GM19372 (cell line): Measurements from ENCODE around the gene ZFAND6.
"Not testable (repeated sequence)": the region's sequence is repeated elsewhere in the genome, so short reads cannot be mapped to it uniquely, and the experiment has no call there.

Experiments
- ATAC-seq: cut with Tn5 transposase; IDR thresholded peaks from one replicate; pipeline ENCODE4 v1.9.1; 2021; ENCODE audit warnings: mild to moderate bottlenecking, low read depth, moderate library complexity; ENCODE audit not compliant: unreplicated experiment

Gene ZFAND6

DNA sequence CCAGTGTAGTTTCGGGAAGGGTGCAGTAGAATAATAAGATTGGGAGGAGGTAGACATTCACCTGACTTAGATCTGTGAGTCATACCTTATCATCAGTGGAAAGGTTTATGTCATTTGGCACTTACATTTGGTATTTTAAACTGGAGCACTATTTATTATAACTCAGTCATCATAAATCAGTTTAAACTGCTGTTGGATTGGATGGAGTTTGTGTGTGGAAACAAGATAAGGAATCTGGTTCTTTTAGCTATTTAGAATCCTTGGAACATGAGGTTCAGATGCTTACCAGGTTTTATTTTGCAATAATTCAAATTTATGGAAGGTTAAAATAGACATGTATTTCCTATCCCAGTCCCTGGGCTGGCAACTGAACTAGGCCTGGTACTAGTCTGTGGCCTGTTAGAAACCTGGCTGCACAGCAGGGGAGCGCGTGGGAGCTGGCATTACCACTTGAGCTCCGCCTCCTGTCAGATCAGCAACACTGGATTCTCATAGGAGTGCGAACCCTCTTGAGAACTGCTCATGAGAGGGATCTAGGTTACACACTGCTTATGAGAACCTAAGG lies 34.5 kb downstream of the ZFAND6 start:
- no peak for ATAC-seq

DNA sequence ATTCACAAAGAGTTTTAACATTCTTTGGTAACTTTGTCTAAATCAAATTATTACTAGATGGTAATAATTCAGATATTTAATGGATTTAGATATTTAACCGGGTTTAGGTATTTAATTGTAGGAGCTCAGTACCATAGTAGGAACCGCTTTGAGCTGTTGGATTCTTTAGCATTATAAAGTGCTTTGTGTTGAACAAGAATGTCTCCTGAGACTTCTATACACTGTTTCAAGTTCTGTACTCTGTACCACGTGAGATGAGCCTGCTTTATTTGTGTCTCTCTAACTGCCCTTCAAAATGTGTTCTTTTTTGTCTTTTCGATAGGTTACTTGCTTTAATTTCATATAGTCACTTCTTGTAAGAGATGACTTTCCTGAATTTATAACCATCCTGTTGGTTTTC lies 36.0 kb downstream of the ZFAND6 start:
- ATAC-seq: no peak

DNA sequence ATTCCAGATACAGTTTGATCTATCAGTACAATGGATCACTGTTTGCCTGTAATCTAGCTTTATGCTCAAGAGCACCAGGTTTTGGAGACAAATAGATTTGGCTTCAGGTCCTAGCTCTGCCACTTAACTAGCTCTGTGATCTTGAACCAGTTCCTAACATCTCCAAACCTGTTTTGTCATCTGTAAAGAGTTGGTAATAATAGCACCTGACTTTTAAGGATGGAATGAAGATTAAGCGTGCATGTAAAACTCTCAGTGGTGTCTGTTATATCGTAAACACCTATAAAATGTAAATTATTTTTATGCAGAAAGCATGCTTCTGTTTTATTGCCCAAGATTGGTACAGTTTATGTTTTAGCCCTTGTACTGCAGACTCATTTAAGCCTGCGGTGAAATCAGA lies 36.5 kb downstream of the ZFAND6 start:
- ATAC-seq: no peak

DNA sequence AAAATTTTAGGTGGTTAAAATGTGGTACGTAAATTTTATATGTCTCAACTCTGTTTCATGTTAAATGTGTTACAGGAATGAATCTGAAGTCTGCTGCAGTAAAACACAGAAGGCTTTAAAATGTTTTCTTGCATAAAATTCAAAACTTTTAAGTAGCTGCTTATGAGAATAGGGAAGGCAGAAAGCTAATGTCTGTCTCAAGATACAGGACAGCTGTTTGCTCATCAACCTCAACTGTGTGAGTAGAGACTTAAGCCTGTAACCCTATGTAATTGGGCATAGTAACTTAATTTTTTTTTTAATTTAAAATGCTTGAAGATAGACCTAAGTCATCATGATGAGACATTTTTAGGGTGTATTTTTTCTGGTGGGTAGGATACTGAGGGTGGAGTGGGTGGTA lies 38.9 kb downstream of the ZFAND6 start:
- ATAC-seq: no peak

DNA sequence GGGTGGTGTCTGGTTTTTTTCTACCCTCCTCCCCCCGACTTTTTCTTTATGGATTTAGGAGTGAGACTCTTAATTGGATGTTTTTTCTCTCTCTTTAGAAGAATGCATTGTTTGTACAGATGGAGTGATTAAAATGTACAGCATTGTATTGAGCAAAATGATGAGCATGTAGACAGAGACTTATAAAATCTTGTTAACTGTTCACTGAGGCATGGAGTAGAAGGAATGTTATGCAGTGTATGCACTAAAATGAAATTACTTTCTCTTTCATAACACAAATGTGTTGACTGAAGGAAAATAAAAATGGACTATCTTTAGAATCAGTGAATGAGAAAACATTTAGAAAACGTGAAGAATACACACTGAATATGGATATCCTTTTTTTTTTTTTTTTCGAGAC lies 39.8 kb downstream of the ZFAND6 start:
- peak; percentile 27 for ATAC-seq

DNA sequence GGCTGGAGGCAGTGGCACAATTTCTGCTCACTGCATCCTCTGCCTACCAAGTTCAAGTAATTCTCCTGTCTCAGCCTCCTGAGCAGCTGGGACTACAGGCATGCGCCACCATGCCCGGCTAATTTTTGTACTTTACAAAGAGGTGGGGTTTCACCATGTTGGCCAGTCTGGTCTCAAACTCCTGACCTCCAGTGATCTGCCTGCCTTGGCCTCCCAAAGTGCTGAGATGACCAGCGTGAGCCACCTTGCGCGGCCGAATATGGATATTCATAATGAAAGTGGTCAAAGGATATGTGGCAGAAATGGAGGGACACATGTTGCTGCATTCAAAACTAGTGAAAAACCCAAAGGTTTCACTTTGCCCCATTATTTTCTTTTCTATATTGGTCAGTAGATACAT lies 40.2 kb downstream of the ZFAND6 start:
- ATAC-seq: peak; percentile 62

DNA sequence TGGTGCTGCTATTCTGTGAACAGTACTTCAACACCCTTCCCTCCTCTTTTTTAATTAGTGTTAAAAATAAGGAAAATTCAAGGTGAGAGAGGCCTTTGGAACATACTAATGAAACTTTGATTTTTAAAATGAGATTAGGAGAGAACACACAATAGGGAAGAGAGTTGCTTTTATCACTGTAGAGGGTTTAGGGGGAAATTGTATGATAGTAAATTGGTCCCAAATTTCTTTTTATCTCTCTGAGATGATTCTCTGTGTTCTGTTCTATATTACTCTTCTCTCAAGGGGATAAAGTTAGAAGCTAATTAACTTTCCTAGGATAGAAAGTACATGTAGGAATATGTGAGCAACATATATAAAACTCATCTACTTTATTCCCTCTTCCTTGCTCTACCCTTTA lies 40.8 kb downstream of the ZFAND6 start:
- no peak for ATAC-seq

DNA sequence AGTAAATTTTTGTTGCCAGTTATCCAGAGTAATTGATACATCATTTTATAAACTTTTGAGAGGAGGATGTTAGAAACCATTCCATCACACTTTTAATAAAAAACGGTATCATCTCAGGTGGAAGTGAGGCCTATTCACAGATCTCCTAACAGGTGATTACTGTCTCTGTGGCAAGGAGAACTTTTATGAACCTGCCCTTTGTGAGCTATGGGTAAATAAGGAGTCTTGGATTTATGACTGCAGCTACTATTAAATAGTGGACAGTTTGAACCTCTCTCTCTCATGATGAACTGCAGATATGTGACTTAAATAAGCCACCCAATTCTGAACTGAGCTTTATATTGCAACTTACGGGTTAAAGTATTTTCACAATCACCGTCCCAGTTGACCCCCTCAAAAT lies 45.7 kb downstream of the ZFAND6 start:
- no peak for ATAC-seq

DNA sequence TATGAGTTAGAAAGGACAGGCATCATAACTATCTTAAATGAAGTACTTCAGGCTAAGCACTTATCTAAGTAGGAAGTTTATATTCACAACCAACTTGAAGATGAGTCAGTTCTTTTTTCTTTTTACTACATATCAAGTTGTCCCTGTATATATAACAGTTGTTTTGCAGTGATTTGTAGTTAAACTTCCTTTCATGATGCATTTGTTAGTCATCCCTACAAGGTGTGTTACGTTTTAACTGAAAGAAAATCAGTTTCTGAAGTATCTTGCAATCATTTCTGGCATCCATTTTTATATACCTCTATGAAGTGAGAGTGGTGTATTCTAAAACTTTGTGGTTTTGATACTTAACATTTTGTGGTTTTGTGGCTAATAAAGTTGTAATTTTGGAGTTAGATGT lies 46.1 kb downstream of the ZFAND6 start:
- ATAC-seq: no peak

DNA sequence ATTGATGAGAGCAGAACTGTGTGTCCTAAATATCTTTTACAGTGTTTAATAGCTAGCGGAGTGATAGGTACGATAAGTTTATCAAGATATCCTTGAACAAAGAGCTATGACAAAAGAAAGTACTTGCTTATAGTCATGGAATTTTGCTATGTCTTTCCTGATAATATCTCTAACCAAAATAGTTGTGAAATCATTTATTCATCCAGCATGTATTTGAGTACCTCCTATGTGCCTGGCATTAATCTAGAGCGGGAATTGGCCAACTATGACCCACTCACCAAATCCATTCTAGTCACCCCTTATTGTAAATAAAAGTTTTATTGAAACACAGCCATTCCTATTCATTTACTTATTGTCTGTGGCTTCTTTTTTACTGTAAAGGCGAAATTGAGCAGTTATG lies 46.6 kb downstream of the ZFAND6 start:
- ATAC-seq: no peak

DNA sequence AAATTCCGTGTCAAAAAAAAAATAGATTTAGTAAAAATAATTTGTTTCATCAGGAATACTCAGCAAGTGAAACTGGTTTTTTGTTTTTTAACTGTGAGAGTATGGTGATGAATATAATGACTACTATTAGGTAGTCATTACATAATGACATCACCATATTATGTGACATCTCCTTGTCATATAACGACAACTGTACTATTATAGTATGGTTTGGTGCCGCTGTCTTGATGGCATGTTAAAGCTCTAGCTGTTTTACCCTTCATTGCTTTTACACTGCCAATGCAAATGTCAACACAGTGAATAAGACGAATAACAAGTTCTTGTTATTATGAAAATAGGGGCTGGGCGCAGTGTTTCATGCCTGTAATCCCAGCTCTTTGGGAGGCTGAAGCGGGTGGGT lies 47.7 kb downstream of the ZFAND6 start:
- no peak for ATAC-seq

DNA sequence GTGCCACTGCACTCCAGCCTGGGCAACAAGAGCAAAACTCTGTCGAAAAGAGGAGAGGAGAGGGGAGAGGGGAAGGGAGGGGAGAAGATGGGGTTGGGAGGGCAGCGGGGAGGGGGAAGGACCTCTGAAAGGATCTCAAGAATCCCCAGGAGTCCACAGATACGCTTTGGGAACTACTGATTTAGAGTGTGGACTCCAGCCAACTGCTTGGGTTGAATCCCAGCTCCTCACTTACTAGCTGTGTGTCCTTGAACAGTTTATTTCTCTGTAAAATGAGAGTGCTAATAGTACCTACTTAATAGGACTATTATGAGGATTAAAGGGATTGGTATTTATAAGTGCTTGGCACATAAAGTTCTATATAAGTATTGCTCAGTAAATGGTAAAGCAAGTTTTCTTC lies 48.3 kb downstream of the ZFAND6 start:
- no peak for ATAC-seq

DNA sequence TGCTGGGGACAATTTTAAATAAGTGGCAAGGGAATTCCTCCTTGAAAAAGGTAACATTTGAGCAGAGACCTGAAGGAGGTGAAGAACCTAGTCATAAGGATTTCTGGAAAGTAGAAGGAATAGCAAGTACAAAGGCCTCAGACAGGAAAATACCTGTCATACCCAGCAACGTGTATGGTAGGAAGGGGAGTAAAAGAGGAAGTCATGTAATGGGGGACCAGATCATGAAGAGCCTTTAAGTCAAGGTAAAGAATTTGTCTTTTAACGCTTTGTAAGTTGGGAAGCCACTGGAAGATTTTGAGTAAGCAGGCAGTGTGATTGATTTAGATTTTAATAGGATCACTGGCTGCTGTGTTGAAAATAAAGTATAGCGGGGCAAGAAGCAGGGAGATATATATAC lies 49.9 kb downstream of the ZFAND6 start:
- no peak for ATAC-seq

DNA sequence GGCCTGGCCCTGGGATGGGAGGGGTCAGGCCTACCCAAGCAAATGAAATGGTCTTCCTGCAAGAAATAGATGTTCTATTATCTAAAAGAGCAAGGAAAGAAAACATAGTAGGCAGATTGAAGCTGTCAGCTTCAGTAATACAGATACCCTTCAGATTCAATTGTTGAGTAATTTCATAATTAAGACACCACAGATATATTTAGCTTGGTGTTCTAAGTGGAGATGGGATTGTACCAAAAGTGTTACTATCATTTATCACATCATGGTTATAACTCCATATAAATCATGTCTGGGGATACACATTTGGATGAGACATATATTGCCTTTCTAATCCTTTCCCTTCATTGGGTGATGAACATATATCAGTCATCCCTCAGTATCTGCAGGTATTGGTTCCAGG lies 51.4 kb downstream of the ZFAND6 start:
- no peak for ATAC-seq

DNA sequence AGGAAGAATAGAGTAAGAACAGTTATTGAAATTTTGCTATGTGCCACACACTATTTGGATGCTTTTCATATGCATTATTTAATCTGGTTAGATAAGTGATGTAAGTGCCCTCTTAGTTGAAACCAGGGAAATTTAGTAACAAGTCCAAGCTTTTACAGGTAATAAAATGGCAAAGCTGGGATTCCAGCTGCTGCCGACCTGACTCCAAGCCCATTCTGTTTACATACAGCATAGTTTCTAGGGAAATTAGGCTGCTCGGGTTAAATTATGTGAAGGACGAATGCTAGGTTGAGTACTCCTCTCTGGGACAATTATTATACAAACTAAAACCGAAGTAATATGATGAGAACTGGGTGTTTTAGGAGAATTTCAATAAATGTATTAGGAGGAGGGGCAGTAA lies 54.6 kb downstream of the ZFAND6 start:
- no peak for ATAC-seq

DNA sequence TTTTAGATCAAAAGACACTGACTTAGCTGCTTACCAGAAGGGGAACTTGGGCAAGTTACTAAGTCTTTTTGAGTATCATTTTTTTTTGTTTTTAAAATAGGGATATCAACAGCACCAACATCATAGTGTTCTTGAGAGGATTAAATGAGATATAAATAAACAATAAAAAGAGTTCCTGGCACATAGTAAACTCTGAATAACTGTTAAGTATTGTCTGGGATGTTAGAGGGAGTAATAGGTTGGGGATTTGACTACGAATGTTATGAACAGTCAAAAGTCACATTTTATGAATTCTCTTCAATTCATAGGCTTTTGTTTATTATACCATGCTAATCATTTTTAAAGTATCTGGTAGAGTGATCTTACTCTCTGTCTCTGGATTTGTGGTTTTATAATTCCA lies 55.5 kb downstream of the ZFAND6 start:
- ATAC-seq: no peak

DNA sequence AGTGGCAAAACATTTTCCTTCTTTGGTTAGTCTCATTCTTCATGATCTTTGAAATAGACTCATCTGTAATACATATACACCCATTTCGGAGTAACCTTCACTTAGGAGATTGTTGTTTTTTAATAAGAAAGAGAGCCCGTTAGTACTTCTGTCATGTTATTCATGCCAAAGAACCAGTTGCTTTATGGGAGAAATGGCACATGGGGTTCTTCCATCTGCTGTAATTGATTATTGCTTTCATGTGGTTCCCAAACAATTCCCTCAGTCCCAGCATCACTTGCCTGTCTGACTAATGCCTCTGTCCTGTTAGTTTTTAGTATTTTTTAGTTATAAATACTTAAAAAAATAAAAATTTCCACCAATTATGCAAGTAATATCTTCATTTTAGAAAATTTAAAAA lies 59.5 kb downstream of the ZFAND6 start:
- ATAC-seq: no peak

DNA sequence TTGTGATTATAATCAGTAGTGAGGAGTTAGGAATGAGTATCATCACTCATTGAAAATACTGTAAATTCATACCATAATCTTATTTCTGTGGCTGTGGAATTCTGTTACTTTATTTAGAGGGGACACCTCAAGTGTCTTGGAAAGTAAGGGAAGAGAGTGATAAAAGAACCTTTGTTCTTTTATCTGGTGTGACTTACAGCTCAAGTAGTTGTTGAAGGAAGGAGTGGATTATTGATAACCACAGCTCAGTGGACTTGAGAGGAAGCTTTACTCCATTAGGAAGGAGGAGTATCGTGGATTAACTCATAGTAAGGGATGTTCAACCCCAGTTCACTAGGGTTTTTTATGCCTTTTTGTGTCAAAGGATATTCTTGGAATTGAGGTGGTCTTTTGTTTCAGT lies 61.2 kb downstream of the ZFAND6 start:
- no peak for ATAC-seq

DNA sequence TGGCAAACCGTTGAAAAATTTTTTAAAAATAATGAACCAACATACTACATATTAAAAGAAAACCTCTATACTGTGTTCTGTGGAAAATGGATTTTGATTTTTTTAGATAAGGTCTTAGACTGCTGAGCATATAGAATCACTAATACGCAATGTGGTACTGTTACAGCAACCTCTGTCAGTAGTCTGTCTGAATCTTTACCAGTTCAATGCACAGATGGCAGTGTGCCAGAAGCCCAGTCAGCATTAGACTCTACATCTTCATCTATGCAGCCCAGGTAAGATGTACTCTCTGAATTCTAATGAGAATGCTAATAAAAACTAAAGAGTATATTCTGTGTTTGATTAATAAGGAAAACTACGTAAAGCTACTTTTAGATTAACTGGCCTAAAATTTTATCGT lies 62.1 kb downstream of the ZFAND6 start:
- ATAC-seq: no peak

DNA sequence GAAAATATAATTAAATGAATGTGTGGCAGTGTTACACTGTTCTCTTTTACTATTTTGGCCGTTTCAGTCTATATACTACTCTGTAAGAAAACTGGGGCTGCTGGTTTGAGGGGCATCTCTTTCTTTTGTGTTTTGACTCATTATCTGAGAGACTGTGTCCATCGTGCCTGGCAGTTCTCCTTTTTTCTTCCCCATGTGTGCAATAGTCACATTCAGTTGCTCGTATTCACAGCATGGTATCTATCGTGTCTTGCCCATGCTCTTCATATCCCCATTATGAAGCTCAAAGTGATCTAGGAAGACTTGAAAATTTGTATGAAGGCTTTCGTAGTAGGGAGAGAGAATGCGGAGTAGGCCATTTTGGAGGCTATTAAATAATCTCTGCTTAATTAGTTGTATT lies 63.6 kb downstream of the ZFAND6 start:
- ATAC-seq: no peak

DNA sequence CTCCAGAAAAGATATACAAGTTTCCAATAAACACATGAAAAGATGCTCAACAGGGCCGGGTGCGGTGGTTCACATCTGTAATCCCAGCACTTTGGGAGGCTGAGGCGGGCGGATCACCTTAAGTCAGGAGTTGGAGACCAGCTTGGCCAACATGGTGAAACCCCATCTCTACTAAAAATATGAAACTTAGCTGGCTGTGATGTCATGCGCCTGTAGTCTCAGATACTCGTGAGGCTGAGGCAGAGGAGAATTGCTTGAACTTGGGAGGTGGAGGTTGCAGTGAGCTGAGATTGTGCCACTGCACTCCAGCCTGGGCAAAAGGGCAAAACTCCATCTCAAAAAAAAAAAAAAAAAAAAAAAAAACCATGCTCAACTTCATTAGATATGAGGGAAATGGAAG lies 67.8 kb downstream of the ZFAND6 start:
- ATAC-seq: not testable (repeated sequence)

DNA sequence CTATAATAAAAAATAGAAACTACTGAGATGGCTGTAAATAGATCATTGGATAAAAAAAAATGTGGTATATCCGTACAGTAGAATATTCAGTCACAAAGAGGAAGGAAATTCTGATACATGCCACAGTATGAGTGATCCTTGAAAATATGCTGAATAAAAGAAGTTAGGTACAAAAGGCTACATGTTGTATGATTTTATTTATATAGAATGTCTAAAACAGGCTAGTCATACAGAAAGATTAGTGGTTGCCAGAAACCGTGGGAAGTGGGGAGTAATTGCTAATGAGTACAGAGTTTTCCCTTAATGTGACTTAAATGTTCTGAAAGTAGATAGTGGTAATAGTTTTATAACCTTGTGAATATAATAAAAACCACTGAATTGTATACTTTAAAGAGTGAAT lies 68.4 kb downstream of the ZFAND6 start:
- no peak for ATAC-seq

DNA sequence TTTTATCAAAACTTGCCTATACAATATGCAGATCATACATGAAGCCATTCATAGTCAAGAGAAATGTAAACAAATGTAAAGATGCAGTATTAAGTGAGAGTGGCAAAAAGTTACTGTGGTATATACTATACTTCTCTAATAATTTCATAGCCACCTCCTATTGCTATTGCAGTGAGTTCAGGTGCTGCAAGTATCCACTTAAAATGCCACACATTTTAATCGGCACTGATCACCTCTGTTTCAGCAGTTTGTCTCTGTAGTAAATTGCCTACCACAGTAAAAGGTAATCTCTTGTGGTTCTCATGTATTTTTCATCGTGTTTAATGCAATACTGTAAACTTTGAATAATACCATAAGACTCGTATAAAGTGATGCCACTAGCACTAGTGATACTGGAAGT lies 72.9 kb downstream of the ZFAND6 start:
- ATAC-seq: no peak
